NCI-H146 (cell line): ENCODE results near the gene GNAL.
"Not testable (repeated sequence)": the region's sequence is repeated elsewhere in the genome, so short reads cannot be mapped to it uniquely, and the experiment has no call there.

Source experiments
- DNase-seq: peaks from one replicate; lab custom pipeline; 2025; lab: John Stamatoyannopoulos, UW

GNAL gene

DNA sequence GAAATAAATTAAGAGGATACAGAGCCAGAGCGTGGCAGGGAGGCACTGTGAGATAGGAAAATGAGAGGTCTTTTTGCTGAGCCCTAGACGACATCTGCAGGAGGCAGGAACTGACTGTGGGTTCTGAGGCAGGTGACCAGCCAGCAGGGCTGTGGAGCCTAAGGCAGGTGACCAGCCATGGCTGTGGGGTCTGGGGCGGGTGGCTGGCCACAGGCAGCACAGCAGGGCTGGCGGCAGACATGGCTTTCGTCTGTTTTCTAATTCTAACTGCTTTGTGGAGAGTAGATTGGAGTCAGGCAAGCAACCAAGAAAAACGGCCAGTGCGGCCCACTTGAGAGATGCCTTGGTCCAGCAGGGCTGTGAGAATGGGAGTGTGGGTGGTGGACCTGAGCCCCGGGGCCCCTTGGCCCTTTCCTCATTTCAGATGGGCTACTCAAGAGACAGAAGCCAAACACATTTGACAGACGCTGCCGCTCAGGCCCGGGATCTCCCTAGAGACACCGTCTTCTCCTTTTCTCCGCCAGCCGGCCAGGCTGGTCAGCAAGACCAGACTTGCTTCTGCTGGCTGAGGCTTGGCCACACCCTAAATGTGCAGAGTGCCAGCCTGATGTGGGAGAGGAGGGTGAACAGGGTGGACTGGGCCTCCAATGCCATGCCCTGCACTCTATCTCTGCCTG, 19.7 kb upstream of the GNAL start:
- DNase-seq, result no peak

DNA sequence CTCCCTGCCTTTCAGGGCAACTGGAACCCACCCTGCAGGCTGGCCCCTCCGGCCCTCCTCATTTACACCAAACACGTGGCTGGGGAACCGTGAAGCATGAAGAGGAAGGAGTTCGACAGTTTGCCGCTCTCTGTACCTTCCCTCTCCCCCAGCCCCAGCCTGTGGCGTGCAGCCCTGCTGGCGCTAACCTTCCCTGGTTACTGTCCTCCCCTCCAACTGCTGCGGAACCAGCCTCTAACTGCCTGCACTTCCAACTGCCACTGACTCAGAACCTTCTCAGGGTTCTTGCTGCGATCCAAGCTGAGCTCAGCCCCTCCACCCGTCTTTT, 19.2 kb upstream of the GNAL start:
- no peak for DNase-seq

DNA sequence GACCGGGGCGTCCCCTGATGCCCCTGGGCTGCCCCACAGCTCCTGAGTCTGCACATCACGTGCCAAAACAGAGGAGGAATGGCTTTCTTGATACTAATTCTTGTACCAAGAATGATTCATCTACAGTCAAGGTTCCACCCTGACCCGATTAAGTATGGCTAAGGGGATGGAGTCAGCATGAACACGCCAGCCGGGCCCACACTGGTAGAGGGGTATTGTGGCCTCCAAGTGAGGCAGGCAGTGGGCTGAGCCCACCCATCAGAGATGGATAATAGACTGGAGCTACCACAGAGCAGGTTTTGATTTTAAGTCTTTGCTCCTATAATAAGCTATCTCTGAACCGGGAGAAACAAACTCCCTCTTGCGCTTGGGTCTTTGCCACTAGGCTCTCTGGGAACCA, 17.9 kb upstream of the GNAL start:
- no peak for DNase-seq

DNA sequence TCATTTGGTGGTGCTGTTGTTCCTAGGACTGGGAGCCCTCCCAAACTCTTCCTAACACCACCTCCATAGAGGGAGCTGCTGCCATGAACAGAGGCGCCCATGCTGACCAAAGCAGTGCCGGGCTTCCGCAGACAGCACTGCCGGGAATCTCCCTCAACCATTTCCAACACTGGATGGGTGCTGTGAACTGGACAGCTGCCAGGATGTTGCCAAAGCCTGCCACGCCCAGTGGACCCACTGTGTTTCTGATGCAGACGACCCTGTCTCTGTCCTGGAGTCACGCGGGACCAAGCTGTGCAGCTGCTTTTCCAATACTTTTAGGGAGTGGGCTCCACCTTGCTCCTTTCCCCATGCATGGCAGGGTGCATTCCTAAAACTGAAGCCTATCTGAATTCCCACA, 16.9 kb upstream of the GNAL start:
- DNase-seq, result no peak

DNA sequence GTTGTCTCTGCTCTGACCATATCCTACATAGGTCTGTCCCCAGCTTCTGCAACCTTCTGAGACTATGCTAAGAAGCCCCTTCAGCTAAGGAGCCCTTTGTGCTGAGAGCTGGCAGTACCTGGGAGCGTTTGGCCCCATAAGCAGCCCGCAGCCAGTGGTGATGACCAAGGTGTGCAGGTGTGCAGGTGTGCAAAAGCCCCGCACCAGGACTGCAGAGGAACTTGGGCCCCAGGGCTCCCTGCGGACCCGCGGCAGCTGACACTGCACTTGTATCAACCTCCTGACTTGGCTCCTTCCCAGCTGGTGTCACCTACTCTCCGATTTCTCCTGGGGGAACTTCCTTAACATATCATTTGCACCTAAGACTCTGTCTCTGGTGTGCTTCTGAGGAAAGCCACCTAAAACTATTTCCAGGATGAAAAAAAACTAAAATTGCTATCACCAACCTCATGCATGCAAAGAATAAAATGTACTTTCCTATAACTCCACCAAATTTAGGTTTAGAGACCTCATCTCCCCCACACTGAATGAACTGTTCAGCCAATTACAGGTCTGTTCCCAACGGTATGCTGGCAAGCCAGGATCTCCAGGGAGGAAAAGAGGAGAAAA, 16.1 kb upstream of the GNAL start:
- no peak for DNase-seq

DNA sequence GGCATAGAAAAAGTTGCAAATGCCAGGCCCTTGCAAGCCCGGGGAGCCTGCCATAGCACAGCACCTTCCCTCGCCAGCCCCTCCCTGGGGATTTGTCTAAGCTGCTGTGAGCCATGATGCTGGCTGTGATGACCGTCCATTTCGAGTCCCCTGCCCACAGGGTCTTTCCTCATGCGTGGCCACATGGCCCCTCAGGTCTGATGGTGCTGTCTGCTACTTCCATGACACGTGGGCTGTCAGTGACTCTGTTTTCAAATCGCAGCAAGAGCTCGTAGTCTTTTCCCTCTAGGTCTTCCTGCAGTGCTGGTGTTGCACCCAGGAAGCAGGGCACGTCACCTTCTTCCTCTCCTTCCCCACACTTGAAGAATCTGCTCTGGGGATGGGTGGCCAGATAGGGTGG, 15.5 kb upstream of the GNAL start:
- no peak for DNase-seq

DNA sequence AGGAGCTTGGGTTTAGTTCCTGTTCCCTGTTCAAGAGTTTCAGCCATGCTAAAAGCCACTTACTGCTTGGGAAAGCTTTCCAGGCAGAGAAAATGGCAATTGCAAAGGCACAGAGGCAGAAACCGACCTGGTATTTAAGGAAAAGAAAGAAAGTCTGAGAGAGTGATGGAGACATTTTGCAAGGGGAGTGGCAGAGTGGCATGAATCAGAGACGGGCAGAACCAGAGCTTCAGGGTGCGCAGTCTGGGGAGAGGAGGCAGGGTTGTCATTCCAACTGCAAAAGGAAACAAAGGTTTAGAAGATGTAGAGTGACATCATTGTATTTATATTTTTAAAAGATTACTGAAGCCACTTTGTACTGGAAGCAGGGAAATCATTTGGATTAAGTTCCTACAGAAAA, 14.9 kb upstream of the GNAL start:
- DNase-seq, result no peak

DNA sequence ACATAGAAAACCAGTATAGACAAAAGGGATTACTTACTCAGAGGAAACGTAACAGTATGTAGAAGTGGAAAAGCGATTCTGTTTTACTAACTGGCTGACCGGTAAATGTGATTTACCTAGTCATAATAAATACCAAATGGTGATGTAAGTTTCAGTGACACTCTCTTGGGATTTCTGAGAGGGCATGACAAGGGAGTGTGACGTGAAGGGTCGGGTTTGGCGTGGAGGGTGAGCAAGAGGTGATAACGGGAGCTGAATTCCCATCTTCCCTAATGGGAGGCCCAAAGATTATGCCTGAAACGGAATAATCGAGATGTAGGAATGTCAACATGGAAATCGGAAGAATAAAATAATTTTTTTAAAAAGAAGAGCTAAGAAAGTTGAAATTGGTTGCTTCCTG, 12.7 kb upstream of the GNAL start:
- DNase-seq, result no peak

DNA sequence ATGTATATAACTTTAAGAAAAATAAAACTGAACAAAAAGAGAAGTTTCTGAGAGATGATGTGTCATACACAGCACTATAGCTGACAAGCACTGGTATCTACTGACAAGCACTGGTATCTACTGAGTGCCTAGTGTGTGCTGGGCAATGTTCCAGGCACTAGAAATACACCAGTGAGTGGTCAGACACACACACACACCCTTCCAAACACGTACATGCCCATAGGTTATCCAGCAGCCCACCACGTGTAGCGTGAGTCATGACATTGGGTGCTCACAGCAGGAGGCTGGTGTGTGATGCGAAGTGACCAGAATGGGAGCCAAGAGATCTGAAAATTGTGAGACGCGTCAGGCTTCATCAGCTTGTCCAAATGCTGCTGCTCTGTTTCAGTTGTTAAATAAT, 12.2 kb upstream of the GNAL start:
- no peak for DNase-seq

DNA sequence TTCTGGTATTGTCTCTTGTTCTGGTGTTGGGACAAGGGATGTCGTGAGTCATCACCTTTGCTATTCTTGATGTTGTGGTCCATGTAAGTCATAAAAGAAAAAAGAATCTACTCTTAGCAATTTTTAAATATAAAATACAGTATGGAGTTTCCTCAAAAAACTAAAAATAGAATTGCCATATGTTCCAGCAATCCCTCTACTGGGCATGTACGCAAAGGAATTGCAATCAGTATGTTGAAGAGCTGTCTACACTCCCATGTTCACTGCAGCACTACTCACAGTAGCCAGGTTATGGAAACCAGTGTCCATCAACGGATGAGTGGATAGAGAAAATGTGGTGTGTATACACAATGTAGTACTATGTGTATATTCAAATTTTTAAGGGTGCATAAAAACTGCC, 10.9 kb upstream of the GNAL start:
- no peak for DNase-seq

DNA sequence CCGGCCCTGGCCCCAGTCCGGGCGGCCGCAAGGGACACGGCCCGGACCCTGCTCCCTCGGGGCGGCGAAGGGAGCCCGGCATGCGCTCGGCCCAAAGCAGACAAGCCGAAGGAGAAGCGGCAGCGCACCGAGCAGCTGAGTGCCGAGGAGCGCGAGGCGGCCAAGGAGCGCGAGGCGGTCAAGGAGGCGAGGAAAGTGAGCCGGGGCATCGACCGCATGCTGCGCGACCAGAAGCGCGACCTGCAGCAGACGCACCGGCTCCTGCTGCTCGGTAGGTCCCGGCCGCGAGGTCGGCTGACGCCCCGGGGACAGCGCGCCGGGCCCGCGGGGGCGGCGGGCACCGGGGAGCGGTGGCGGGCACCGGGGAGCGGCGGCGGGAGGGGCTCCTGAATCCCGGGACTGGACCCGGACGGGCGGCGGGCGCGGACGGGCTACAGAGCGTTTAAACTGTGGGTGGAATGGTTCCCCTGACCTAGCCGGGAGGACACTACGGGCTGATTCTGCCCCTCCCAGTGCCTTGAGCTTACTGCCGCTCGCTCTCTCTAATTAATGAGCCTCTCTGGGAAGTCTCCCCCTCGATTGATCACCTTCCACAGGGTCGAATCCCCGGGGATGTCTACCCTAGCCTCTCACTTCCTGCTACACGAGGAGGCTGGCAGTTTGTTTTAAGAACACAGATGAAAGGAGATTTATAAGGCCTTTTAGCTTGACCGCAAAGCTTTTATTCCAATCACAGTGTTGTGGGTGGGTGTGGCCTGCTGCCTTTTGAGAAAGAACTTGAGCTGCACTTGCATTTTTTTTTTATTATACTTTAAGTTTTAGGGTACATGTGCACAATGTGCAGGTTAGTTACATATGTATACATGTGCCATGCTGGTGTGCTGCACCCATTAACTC, 853 bp downstream of the GNAL start:
- peak; percentile 46 for DNase-seq

DNA sequence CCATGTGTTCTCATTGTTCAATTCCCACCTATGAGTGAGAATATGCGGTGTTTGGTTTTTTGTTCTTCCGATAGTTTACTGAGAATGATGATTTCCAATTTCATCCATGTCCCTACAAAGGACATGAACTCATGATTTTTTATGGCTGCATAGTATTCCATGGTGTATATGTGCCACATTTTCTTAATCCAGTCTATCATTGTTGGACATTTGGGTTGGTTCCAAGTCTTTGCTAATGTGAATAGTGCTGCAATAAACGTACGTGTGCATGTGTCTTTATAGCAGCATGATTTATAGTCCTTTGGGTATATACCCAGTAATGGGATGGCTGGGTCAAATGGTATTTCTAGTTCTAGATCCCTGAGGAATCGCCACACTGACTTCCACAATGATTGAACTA, 1.6 kb downstream of the GNAL start:
- DNase-seq, result not testable (repeated sequence)

DNA sequence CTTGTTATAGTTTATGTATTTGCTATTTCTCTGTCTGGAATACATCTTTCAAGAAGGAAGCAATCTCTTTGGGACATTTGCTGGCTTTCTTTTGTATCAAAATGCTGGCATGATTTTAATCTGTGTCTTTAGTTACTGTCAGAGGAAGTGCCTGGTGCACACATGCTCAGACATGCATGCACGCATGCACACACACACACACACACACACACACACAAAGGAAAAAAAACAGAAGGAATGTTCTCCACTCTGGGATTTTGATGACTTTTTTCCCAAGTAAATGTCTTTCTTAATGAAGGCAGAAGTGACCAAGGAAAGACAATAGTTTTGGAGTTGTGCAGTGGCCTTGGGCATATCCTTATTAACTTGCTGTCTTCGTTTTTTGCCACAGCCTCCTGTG, 6.7 kb downstream of the GNAL start:
- DNase-seq, result no peak

DNA sequence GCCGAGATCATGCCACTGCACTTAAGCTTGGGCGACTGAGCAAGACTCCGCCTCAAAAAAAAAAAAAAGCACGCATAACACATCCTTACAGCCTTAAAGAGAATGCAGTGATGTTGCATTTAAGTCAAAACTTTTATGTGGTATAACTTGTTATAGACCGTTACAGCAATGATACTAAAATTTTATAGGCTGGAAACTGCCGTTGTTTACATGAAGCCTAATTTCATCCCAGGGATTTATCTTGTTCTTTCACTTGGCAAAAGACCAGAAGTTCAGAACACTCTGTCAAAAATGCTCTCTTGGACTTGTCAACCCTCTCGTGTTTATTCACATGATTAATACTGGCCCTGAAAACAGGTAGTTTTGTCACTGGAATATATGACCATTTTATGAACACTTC, 7.4 kb downstream of the GNAL start:
- no peak for DNase-seq

DNA sequence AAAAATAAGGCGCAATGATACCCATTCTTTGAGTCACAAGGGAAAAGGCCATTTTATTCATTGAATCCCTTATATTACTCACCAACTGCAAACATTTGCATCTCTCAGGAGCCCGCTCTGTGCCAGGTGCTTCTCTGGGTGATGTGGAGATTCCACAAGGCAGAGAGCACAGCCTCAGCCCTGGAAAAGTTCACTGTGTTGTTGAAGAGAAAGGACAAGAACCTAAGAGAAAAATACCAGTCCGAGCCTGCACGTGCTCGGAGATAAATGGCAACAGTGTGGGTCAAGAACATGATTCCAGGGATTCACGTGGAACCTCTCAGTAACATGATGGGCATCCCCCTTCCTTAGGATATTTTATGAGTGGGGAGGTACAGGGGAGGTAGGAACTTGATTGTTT, 11.8 kb downstream of the GNAL start:
- no peak for DNase-seq

DNA sequence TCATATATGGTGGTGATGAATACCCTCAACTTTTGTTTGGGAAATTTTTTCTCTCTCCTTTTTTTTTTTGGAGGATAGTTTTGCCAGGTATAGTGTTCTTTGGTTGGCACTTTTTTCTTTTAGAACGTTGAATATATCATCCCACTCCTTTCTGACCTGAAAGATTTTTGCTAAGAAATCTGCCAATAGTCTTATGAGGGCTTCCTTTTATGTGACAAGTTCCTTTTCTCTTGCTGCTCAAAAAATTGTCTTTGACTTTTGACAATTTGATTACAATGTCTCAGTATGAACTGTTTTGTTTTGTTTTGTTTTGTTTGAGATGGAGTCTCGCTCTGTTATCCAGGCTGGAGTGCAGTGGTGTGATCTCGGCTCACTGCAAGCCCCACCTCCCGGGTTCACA, 21.5 kb downstream of the GNAL start:
- no peak for DNase-seq

DNA sequence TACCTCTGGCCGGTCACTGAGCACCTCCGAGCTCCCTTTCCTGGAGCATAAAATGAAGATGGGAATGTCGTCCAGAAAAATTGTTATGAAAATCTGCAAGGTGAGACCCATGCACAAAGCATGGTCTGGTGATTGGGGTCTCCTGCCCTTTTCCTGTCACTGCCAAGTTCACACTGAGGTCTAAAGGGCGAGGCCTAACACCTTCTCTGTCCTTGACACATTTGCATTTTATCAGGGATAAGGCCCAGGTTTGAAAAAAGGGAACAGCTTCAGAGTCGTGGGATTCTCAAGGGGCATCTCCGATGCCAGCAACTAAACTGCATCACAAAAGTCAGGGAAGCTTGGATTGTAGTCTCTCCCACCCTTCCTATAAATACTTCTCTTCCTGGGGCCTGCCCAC, 24.7 kb downstream of the GNAL start:
- DNase-seq, result no peak

DNA sequence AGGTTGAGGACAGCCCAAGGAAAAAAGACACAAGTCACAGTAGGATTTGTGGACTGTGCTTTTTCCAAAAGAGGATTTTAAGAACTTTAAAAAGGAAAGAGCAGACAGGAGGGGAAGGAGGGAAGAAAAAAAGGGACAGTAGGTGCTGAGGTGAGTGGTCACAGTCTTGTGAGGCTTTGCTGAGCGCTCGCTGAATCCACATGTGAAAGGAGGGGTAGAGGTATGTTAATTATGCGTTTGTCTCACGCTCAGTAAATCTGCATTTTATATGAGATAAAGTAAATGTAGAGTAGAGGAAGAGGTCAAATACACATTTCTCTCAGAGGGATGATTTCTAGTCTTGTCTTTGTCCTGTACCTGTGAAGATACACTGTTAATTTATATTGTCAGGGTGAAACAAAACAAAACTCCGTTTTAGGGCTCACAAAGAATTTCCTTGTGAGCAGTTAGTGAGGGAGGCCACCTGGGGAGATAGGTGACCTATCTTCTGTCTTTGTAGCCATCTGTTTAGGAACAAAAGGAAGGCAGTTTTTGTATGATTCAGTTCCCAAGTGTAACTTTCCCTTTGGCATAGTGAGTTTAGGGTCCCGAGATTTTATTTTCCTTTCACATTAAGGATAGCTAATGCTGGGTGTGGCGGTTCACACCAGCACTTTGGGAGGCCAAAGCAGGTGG, 25.3 kb downstream of the GNAL start:
- no peak for DNase-seq

DNA sequence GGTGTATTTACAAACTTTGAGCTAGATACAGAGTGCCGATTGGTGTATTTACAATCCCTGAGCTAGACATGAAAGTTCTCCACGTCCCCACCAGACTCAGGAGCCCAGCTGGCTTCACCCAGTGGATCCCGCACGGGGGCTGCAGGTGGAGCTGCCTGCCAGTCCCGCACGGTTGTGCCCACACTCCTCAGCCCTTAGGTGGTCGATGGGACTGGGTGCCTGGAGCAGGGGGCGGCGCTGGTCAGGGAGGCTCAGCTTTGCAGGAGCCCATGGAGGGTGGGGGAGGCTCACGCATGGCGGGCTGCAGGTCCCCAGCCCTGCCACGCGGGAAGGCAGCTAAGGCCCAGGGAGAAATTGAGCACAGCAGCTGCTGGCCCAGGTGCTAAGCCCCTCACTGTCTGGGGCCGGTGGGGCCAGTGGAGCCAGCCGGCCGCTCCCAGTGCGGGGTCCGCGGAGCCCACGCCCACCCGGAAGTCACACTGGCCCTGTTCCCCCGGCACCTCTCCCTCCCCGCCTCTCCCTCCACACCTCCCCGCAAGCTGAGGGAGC, 27.8 kb downstream of the GNAL start:
- not testable (repeated sequence) for DNase-seq

DNA sequence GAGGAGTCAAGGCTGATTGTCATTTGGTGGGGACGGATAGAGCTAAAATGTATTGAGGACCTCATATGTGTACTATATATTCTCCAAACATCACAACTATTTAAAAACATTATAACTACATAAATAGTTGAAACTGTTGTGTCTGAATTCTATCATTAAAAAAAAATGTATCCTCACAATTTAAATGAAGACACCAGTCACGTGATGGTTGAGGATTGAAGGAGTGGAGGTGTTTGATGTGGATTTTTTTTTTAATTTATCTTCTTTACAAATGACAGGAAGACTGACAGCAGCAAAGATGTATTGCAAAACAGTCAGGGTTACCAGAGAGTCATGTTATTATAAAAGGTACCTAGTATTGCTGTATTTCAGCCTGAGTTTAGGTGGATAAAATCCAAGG, 30.0 kb downstream of the GNAL start:
- DNase-seq, result no peak

DNA sequence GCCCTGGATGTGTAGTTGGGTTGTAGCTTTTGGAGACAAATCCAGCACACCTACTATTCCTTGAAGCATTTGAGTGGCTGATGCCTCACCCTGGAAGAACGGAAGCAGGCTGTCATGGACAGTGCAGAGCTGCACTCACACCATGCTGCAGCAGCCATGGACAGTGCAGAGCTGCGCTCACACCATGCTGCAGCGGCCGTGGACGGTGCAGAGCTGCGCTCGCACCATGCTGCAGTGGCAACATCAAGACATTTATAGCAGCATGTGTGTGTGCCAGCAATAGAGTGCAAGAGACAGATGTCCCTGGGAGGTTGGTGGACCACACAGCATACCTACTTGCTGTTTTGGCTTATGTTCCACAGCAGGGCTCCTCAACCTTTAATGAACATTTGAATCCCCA, 30.6 kb downstream of the GNAL start:
- no peak for DNase-seq

DNA sequence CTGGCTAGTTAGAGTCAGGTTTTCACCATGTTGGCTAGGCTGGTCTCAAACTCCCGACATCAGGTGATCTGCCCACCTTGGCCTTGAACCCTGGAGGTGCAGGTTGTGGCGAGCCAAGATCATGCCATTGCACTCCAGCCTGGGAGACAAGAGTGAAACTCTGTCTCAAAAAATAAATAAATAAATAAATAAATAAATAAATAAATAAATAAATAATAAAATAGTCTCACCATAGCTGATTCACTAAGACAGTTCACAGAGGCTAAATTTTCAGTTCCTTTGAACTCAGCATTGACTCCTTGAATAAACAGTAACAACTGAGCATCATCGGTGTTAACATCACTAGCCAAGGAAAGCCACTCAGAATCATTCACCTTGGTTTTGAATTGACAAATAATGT, 32.7 kb downstream of the GNAL start:
- DNase-seq, result no peak

DNA sequence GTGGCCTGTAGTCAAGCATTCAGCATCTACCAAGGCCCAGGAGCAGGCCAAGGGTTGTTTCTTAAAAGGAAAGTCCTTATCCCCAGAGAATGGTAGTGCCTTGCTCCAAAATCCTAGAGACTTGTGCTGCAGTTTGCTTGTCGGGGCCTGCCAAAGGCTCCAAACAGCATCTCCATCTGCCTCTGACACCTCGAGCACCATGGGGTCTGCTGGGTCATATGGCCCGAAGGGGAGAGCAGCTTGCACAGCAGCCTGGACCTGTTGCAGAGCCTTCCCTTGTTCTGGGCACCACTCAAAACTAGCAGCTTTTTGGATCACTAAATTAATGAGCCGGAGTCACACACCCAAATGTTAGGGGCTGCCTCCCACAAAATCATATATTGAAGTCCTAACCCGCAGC, 35.7 kb downstream of the GNAL start:
- no peak for DNase-seq
